ENCODE measurements around the gene DCHS1. TPM values are rescaled to one million over a fixed set of nuclear protein-coding genes. Genes with fewer than 3 reads are reported as not detected.

DCHS1 gene
- total and polyA plus RNA-seq, 2 donors (not counting 1 experiment from before 2014, with no cell fraction given) = 0.92 to 23.9 TPM

DNA sequence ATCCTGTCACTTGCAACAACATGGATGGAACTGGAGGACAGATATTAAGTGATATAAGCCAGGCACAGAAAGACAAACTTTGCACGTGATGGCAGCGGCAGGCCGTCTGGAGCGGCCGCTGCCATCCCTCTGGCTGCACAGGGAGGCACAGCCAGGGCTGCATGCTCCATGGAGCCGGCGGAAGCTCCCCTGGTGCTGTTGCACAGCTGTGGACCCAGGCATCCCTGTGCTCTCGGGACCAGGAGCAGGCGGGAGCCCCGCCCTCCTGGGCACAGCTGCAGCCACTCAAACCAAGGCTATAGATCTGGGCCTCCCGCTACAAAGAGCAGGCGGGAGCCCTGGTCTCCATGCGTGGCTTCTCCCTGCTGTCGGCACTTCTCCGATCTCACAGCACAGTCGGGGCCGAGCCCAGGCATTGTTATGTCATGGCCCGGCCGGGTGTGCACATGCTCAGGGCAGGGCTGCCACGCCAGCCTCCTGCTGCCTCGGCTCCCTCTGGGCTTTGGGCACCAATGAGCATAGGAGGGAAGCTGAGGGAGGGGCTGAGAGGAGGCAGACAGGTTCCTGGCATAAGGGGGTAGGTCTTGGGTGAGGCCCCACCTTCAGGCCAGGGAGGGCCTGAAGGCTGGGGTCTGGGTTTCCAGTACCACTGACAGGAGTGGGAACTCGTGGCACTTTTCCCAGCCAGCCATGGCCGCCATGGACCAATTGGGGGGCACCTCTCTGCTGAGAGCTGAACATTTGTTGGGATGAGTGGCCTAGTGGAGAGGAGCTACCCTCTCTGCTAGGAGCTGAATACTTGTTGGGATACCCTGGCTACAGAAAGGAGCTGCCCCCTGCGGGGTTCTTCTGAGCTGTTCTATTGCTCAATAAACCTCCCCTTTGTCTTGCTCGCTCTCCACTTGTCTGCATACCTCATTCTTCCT, 68.9 kb downstream of the DCHS1 start:
- no peak overlapping the region for H3K4me3 ChIP-seq (replicated peaks in 1 of 4; ENCODE audit: control extremely low read depth in 1 of 4, insufficient read depth in 1 of 4, low read depth in 3 of 4, low read length in 4 of 4)
- no peaks in the 10 kb centered on the region for H4K20me1 ChIP-seq (ENCODE audit: control insufficient read depth, extremely low read depth, insufficient read depth, low read length)
- no peak overlapping the region for H2AFZ ChIP-seq (ENCODE audit: low read length)
- no peak for TF ChIP-seq EZH2 (IDR thresholded peaks at IDR 0.05; ENCODE audit: low read length, missing control alignments)
- H3K36me3 ChIP-seq (ENCODE audit: control insufficient read depth, insufficient read depth, low read length) = no peaks in the 10 kb centered on the region
- no peak overlapping the region for H3K9ac ChIP-seq (ENCODE audit: insufficient read depth, low read length)
- H3K9me3 ChIP-seq (ENCODE audit: control insufficient read depth, insufficient read depth, low read depth, low read length) = no peaks in the 10 kb centered on the region
- no peak for DNase-seq (ENCODE audit: low read depth in 2 of 2)
- no peak overlapping the region for H3K27ac ChIP-seq (ENCODE audit: insufficient read depth, low read length)
- no peaks in the 10 kb centered on the region for H3K27me3 ChIP-seq (ENCODE audit: control insufficient read depth, insufficient read depth, low read length)
- H3K4me2 ChIP-seq (ENCODE audit: extremely low read depth, insufficient read depth, low read length) = no peak overlapping the region
- H3K4me1 ChIP-seq (ENCODE audit: control insufficient read depth, extremely low read depth, insufficient read depth, low read length) = no peaks in the 10 kb centered on the region
- no peaks in the 10 kb centered on the region for H3K79me2 ChIP-seq (ENCODE audit: control insufficient read depth, insufficient read depth, low read length)

- TF ChIP-seq EZH2 (IDR thresholded peaks at IDR 0.05; ENCODE audit: low read length, missing control alignments) (no peak), CTCF (conservative IDR thresholded peaks at IDR 0.05 in 1 of 2, IDR thresholded peaks at IDR 0.05 in 1 of 2; ENCODE audit: low read depth in 1 of 2, low read length in 2 of 2) (no peak)
- Histone ChIP-seq H3K27ac (ENCODE audit: insufficient read depth, low read length) (no peak overlapping the region), H2AFZ (ENCODE audit: low read length) (no peak overlapping the region), H3K27me3 (ENCODE audit: control insufficient read depth, insufficient read depth, low read length) (no peaks in the 10 kb centered on the region), H3K9me3 (ENCODE audit: control insufficient read depth, insufficient read depth, low read depth, low read length) (no peaks in the 10 kb centered on the region), H3K79me2 (ENCODE audit: control insufficient read depth, insufficient read depth, low read length) (no peaks in the 10 kb centered on the region), H3K4me3 (replicated peaks in 1 of 4; ENCODE audit: control extremely low read depth in 1 of 4, insufficient read depth in 1 of 4, low read depth in 3 of 4, low read length in 4 of 4) (no peak overlapping the region), H3K4me2 (ENCODE audit: extremely low read depth, insufficient read depth, low read length) (no peak overlapping the region), H3K4me1 (ENCODE audit: control insufficient read depth, extremely low read depth, insufficient read depth, low read length) (no peaks in the 10 kb centered on the region), H3K9ac (ENCODE audit: insufficient read depth, low read length) (no peak overlapping the region), H4K20me1 (ENCODE audit: control insufficient read depth, extremely low read depth, insufficient read depth, low read length) (no peaks in the 10 kb centered on the region), H3K36me3 (ENCODE audit: control insufficient read depth, insufficient read depth, low read length) (no peaks in the 10 kb centered on the region)
- no peak for DNase-seq (ENCODE audit: low read depth in 2 of 2)
Observed at GRCh38 chr11:6584528-6584927, 71.1 kb downstream of the DCHS1 start.

- H3K79me2 ChIP-seq (ENCODE audit: control insufficient read depth, insufficient read depth, low read length) = no peaks in the 10 kb centered on the region
- no peaks in the 10 kb centered on the region for H3K9me3 ChIP-seq (ENCODE audit: control insufficient read depth, insufficient read depth, low read depth, low read length)
- H3K27me3 ChIP-seq (ENCODE audit: control insufficient read depth, insufficient read depth, low read length) = no peaks in the 10 kb centered on the region
- no peaks in the 10 kb centered on the region for H4K20me1 ChIP-seq (ENCODE audit: control insufficient read depth, extremely low read depth, insufficient read depth, low read length)
- no peak overlapping the region for H3K4me3 ChIP-seq (replicated peaks in 1 of 4; ENCODE audit: control extremely low read depth in 1 of 4, insufficient read depth in 1 of 4, low read depth in 3 of 4, low read length in 4 of 4)
- no peak overlapping the region for H3K27ac ChIP-seq (ENCODE audit: insufficient read depth, low read length)
- H3K4me2 ChIP-seq (ENCODE audit: extremely low read depth, insufficient read depth, low read length) = no peak overlapping the region
- DNase-seq (ENCODE audit: low read depth in 2 of 2) = no peak
- no peaks in the 10 kb centered on the region for H3K36me3 ChIP-seq (ENCODE audit: control insufficient read depth, insufficient read depth, low read length)
- TF ChIP-seq CTCF (conservative IDR thresholded peaks at IDR 0.05 in 1 of 2, IDR thresholded peaks at IDR 0.05 in 1 of 2; ENCODE audit: low read depth in 1 of 2, low read length in 2 of 2) = no peak
- TF ChIP-seq EZH2 (IDR thresholded peaks at IDR 0.05; ENCODE audit: low read length, missing control alignments) = no peak
- H3K4me1 ChIP-seq (ENCODE audit: control insufficient read depth, extremely low read depth, insufficient read depth, low read length) = no peaks in the 10 kb centered on the region
- H2AFZ ChIP-seq (ENCODE audit: low read length) = no peak overlapping the region
- no peak overlapping the region for H3K9ac ChIP-seq (ENCODE audit: insufficient read depth, low read length)
Observed at GRCh38 chr11:6583584-6583983, 72.0 kb downstream of the DCHS1 start.
